Muscle of arm (tissue), 12 donors: Measurements from ENCODE around the gene CCDC24. TPM values are rescaled to one million over a fixed set of nuclear protein-coding genes. Genes with fewer than 3 reads are reported as not detected.

Experiments
- DNase-seq: peaks from one replicate; pipeline ENCODE4 v3.0.0-alpha.2; 2013
- polyA plus RNA-seq, 12 donors: library from polyadenylated mRNA; unstranded; fragments of 120-200 nt; gene quantifications; one replicate each; pipeline ENCODE4 v1.2.1, GENCODE V29; 2013; ENCODE audit not compliant: insufficient read length in 12 of 12

The CCDC24 gene
- polyA plus RNA-seq, 12 donors = 0.67 to 4.2 (median 1.0) TPM; not detected in 2

DNA sequence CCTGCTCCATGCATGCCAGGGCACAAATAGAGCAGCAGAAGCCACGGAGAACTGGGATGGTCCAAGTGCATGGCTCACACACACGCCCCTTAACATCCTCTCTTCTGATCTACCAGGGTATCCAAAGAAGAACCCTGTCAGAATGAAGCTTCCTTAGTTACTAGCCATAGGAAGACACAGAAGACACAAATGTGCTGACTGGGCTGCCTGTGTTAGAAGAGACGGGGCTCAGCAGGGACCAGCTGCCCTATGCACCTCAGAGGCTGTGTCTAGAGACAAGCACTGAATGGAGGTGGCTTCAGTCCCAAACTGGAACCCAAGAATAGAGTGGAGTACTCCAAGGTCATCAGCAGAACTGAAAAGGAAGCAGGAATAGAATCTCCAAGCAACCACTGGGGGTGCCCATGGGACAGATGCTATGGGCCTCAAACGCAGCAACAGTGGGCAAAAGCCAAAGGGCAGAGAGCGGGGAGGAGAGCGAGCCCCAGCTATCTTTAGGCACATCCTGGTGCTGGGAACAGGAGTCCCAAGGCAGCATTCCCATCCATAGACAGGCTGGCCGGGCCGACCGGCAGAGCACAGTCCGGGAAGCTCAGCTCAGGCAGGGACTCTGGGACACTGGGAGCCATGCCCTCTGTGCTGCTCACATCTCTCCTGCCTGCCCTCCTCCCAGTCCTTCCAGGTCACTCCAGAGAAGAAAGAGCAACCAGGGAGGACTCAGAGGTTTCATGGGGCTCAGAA, 30.4 kb downstream of the CCDC24 start:
- no peak for DNase-seq

DNA sequence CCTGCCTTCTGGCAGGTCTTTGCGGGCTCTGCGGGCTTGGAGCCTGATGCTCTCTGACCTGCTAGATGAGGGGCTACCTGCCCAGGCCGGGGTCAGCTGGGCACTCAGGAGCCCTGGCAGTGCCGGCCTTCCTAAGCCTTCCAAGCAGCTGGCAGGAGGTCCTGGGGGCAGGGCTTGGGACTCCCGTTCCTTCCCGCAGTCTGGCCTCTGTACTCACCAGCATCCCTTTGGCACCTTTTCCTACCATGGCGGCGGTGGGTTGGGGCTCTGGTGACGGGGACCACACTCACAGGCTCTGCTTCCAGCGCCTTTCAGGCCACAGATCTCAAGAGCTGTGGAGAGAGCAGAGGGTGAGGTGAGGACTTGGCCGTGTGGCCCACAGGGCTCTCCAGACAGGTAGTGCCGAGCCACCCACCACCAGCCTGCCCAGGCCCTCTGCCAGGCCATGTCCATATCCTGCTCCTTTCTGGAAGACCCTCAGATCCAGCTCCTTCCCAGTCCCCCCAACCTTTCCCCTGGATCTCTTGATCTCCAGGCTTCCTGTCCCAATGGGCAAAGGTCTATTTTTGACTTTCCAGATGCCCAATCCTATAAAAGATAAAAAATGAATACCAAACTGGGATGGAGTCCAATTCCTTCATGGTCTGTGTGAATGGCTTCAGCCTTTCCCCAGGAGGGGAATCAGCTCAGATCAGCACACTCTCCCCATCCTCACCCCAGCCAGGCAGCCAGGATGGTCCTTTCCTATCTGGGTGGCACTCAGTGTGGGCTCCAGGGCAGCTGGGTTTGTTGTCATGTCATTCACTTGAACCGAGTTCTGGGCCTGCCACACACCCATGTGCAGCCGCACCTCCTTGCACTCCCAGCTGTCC, 32.9 kb downstream of the CCDC24 start:
- no peak for DNase-seq

DNA sequence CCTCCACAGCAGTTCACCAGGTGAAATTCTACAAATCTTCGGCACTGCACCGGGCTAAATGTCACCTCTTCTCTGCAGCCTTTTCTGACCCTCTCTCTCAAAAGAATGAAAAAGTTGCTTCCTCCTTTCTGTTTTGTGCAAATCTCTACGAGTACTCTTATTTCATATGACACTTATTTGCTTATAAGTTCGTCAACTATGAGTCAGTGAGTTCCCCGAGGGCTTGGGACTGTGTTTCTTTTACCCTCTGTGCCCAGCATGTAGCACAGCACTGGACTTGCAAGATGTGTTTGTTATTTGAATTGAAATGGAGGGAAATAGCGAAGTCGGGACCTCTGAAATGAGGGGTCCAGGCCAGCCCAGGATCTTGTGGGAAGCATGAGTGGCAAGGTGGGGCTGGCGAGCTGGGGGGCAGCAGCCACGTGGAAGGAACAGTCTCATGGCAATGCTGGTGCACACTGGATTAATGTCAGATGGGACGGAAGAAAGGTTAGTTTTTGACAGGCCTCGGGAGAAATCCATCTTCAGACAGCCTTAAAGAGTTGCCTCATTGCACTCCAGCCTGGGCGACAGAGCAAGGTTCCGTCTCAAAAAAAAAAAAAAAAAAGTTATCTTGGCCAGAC, 33.6 kb downstream of the CCDC24 start:
- DNase-seq = no peak

DNA sequence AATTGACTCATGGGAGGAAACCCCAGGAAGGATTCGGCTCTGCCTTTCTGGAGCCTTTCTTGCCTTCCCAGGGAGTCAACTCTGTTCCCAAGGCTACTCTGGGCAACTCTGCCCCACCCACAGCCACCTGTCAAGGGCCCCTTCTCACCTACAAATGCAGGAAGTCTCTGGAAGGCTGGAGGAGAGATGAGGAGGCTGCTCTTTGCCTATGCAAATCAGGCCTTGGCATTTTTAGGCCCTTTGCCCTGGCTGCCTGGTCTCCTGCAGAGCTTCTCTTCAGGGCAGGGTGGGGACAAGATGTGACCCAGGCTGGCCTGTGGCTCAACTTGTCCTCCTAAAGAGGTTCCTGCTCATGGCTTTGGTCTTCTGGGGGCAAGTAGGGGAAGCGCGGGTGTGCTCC, 34.4 kb downstream of the CCDC24 start:
- no peak for DNase-seq

DNA sequence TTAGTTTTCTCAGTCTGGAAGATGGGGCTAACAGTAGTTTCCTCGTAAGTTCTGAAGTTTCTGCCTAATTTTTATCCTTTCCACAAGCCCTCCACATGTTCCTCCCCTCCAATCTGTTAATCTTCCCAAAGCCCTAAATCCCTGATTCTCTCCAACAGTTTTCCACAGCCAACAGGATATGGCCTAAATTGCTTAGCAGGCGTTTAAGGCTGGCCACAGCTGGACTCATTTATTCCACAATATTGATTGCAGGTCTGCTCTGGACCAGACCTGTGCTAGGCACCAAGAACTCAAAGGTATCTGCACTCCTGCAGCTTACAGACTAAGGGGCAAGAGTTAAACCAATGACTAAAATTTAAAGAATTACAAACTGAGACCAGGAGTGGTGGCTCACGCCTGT, 35.9 kb downstream of the CCDC24 start:
- no peak for DNase-seq

DNA sequence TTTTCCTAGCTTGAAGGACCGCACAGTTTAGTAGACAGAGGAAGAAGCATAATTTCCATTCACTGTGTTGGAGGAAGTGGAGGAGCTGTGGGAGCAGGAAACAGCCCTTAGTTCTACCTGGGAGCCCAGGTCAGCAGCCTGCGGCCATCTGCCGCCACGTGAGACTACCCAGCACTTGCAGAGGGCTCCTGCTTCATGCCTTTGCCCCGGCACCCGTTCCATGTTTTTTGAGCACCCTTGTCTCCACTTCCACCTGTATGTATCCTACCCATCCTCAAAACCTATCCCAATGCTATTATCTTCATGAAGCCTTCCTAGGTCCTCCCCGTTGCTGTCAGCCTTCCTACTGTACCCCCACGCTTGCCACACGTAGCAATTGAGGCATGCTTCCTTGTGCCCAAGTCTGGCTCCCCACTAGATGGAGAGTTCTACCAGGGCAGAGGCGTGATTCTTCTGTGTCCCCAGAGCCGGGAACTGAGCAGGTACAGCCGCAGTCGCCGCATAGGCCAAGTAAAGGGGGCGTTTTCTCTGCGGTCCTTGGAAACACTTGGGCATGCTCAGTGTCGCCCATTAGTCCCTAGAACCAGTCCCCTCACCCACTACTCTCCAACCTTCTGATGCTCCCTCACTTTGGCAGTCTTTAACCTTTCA, 38.0 kb downstream of the CCDC24 start:
- DNase-seq = no peak

DNA sequence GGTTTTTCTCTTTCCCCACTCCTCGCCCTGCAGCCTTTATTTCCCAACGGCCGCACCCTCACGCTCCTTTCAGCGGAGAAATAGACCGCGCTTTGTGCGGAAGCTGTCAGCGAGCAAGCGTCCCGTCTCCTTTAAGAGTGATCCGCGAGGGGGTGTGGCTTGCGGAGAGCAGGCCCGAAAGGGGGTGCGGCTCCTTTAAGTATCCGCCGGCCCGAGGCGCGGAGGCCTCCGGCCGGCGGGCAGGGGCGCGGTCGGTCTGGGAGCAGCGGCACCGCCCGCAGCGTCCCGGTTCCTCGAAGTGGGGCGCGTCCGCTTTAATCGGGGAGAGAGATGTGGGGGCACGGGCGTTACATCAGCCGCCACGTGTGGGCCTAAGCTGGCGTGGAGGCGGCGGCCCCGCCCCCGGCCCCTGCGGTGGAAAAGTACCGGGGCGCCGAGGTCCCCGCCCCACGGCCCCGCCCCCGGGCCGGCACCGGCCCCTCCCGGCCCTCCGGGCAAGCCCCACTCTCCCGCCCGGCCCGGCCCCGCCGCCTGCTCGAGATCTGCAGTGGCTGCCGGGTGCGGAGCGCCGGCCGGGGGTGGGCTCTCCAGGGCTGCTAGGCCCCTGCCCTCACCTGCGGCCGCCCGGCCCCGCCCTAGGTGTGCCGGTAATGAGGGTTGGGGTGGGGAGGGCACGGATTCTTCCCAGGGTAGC, 38.7 kb downstream of the CCDC24 start:
- DNase-seq = peak; percentile 83

DNA sequence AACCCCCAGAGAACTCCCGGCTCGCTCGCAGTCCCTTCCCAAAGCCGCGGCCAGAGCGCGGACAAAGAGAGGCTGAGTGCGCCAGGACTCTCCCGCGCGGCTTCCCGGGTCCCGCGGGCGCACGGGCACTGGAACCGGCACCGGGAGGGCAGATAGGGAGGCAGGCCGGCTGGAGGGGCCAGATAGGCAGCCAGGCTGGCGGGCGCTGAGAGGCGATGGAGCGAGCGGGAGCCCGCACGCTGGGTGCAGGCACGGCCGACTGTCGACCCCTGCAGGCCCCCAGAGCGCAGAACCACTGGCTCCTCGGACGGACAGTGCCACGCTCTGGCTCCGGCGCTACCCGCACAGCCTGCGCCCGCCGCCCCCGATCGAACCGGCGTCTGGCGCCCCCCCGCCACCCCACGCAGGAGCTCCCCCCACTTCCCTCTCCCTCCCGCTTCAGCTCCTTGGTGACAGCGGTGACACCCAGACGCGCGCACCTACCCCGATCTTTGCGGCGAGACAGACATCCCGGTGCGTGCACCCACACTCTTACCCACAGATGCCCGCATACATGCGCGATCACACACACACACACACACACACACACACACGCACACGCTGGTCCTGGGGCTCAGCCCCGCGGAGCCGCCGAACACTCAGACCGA, 39.3 kb downstream of the CCDC24 start:
- DNase-seq = peak; percentile 38

DNA sequence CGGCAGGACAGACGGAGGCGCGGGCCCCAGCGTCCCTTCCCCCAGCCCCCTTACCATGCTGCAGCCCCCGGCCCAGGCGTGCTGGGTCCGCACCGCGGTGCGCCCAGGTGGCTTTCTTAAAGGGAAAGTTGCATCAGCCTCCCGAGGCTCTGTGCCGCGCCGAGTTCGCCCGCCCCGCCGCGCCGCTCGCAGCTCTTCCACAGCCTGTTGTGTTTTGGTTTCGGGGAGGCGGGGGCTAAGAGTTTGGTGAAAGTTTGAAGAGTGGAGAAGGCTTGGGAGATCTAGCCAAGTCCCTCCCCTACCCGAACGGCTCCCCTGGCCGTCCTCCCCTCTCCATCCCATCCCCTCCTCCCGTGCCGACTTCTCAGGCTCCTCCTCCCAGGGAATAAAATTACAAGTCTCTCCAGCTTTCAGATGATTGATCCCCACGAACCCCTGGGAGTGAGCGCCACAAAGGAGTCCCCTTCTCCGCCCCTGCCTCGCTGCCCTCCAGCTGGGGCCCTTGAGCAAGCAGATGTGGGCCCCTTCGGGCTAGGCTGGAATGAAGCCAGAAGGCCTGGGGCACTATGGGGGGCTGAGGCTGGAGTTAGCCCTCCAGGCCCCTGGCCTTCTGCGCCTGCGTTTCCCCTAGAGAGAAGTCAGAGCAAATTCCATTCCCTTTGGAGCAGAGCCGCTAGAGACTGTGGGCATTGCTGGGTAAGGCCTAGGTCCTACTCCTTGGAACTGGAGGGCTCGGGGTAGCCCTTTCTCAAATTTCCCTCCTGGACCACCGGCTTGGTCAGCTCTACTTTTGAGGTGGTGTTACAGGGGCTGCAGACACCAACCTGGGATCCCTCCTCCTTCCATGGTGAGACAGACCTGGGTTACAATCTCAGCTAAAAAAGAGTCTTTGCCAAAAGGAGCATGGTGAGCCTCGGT, 40.1 kb downstream of the CCDC24 start, which contains the start of gene SLC6A9:
Gene SLC6A9 (minus strand): TSS at position 211 of the 918 bp plus-strand sequence. CDS start 7,185 bp downstream, outside the sequence.
- peak; percentile 62 for DNase-seq

DNA sequence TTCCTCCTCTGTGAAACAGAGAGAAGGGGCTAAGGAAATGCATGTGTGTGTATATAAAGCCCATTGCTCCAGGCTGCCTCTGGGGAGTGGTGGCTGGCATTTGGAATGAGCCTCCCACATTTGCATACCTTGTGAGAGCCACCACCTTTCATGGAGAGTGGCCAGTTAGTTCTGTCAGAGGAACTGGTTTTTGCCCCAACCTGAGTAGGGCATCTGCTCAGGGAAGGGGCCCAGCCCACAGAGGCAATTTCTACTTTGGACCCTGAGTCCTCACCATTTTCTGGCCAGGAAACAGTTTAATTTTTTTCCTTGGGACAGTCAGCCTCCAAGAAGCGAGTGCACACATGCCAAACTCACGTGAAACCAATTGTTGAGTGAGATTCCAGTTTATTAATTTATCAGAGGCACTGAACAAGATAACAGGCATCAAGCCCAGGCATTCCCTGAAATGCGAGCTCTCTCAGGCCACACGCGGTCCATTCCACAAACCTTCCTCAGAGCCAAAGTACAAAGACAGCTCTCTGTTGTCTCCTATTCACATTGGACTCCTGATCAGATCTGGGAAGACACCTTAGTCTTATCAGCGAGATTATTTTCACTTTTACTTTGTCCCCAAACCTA, 40.9 kb downstream of the CCDC24 start:
- no peak for DNase-seq

DNA sequence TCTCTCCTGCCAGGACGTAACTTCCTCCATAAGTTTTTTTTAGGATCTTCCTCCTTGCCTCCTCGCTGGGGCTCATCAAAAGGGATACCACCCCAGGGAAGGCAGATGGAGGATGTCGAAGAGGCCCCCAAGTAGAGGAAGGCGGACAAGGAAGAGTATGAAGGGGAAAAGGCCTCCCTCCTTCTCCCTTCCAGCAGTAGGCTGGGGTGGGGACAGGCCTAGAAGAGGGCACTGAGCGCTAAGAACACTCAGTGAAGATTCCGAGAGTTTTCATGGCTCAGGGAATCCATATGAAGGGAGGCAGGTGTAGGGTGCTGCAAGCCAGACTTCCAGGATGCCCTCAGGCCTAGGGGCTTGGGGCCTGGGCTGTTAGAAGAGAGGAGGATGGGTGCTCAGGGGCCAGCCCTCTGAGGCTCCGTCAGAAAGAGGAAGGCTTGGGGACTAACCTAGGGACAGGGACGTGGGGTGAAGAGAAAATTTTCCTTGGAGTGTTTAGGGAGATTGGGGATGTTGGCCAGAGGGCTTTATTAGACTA, 41.7 kb downstream of the CCDC24 start:
- no peak for DNase-seq

DNA sequence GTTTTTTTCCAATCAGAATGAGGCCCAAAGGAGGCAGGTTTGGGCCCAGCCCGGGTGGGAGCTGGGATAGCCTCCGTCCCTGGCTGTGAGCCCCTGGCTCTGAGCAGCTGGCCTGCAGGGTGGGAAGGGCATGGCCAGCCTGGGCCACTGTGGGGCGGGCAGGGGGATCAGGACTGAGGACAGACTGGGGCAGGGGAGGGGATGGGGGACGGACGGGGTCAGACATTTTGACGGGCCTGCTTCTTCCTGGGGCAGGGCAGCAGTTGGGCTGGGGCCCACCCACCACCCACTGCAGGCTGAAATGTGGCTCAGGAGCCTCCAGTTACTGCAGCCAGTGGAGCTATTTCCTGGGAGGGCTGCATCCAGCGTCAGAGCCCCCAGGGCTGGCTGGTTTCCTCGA, 42.4 kb downstream of the CCDC24 start:
- no peak for DNase-seq

DNA sequence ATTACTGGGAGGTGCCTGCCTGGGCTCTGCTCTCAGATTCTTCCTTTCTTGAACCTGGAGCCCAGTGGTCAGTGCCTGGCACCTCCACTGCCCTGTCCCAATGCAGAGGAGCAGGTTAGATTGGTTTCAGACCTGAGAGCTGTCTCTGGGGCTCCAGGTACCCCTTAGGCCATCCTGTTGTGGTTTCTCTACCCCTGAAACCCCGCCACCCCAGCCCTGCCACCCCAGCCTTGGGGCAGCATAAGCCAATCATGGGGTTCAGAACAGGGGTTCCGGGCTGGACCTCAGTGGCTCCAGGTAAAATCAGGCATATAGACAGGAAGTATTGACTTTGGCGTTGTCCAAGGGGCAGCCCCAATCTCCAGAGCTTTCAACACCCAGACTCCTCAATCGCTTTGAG, 43.0 kb downstream of the CCDC24 start:
- no peak for DNase-seq

DNA sequence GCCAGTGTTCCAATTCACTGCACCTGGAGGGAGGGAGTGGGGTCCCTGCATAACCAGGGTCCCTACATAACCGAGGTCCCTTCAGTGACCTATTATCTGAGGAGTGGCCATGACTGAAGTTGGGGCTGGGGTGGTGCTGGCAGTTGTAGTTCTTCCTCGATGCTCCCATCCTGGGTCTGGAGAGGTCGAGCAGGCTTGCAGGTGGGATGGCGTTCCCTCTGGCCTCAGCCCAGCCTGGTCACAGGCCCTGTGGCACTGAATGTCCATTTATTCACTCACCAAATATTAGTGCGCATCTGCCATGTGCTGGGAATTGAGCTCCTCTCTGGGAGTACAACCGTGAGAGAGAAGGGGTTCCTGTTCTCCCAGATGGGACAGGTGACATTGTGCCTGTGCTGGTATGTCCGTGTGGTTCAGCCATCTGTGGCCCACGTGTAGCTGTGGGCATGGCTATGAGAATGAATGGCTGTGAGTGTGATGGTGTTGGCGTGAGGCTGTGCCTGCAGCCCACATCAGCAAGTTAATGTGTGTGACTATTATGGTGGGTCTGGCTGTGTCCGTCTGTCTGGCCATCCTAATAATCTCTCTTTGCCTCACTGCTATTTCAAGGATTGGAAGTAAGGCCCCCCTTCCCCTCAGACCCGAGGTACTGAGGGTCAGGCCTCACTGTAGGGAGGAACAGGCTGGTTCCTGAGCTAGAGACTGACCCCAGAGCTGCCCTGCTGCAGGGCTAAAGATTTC, 43.7 kb downstream of the CCDC24 start:
- DNase-seq = no peak

DNA sequence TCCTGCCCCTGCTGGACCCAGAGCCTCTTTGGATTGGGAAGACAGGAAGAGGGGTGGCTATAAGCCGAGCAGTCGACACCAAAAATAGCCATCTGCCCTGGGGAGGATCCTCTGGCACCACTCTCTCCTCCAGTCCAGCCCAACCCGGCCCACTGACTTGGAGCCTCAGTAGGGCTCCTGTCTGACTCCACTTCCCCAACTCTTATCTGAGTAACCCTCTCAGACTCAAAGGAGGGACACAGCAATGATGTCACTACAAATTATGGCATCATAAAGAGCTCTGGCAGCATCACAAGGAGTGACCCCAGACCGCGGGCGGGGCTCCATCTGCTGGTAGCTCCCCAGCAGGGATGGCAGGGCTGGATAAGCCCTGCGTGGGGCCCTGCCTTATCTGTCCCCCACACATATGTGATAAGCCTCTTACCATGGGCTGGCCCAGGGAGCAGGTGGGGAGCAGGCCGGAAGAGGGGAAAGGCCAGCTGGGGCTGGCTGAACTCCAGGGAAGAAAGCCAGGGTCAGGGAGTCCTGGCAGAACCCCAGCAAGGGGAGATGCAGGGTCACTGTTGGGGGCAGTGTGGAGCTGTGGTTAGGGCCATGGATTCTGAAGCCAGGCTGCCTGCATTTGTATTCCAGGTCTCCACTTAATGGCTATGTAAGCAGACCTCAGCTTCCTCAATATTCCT, 44.5 kb downstream of the CCDC24 start:
- DNase-seq = peak; percentile 26

DNA sequence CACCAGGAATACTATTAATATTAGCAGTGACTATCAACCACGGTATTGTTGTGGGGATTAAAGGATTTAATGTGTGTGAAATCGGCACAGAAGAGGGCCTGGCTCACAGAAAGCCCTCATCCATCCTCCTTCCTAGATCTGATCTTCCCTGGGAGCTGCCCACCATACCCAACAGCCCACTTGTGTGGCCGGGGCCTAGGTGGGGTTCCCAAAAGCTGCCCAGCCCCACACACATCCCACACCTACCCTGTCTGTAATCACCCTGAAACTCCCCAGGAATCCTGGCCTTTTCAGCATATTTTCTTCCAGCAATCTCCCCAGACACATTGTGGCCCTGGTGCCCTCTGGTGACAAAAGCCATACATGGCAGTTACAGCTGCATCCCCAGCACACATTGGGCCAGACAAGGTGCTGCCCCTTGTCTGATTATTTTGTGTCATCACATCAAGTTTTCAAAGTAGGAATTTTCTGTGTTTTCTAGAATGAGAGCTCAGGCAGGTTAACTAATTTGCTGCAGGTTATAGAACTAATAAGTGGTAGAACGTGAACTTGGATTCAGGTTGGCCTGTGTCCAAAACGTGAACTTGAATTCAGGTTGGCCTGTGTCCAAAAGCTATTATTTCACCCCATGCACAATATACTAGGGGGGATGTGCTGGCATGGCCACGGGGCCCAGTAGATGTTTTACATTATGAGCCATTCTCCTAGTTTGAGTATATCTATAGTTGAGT, 45.2 kb downstream of the CCDC24 start:
- peak; percentile 41 for DNase-seq

DNA sequence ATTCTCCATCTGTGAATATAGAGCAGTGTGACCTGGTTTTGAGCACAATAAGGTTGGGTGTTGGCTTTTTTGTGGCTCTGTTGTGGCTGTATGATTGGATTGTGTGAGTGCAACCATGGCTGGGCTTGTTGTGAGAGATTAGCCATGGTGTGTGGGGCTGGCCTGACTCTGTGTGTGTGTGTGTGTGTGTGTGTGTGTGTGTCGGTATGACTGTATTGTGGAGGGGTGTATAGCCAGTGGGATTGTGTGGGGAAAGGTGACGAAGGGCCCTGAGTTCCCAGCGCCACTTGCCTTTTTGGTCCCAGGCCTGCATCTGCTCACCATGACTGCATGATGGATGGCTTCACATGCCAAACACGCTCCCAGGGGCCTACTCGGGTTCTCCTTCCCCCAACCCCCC, 45.8 kb downstream of the CCDC24 start:
- no peak for DNase-seq
